DND-41 (cell line): Measurements from ENCODE around the gene SH2B3.

Source experiments
- ATAC-seq: fragments of 200-7000 bp; cut with Tn5 transposase; 3 replicates; pipeline ENCODE4 v1.9.1; 2021; ENCODE audit warnings: low read depth; ENCODE audit not compliant: insufficient read depth
- DNase-seq: peaks from one replicate; pipeline ENCODE4 v3.0.0-alpha.2; 2020
- H2AFZ ChIP-seq: 2 replicates; pipeline ENCODE4 v1.6.0; 2012; ENCODE audit warnings: low read depth, low read length
- H3K27ac ChIP-seq: 2 replicates; pipeline ENCODE4 v1.5.1; 2012; ENCODE audit warnings: low read length, inconsistent platforms
- H3K27me3 ChIP-seq: fragments of 200-600 bp; sonication (generic); 2 replicates; pipeline ENCODE4 v1.6.0; 2012; ENCODE audit warnings: low read length, mild to moderate bottlenecking, inconsistent platforms; ENCODE audit not compliant: insufficient read depth, poor library complexity
- H3K36me3 ChIP-seq: 2 replicates; pipeline ENCODE4 v1.5.1; 2012; ENCODE audit warnings: low read length, inconsistent platforms; ENCODE audit not compliant: insufficient read depth
- H3K4me1 ChIP-seq: 2 replicates; pipeline ENCODE4 v1.5.1; 2012; ENCODE audit warnings: mild to moderate bottlenecking, low read length; ENCODE audit not compliant: insufficient read depth
- H3K4me2 ChIP-seq: 2 replicates; pipeline ENCODE4 v1.6.0; 2012; ENCODE audit warnings: mild to moderate bottlenecking, moderate library complexity, low read length, inconsistent platforms; ENCODE audit not compliant: insufficient read depth
- H3K4me3 ChIP-seq, 2 experiments: fragments of 200-600 bp in 1 of 2; shearing (Covaris generic) in 1 of 2; 2 replicates each; pipeline ENCODE4 v1.5.1; 2012 to 2016; ENCODE audit warnings: inconsistent platforms in 2 of 2, low read length in 2 of 2, mild to moderate bottlenecking in 2 of 2, low read depth in 1 of 2, moderate library complexity in 1 of 2
- H3K79me2 ChIP-seq: 2 replicates; pipeline ENCODE4 v1.6.0; 2012; ENCODE audit warnings: low read length, inconsistent platforms; ENCODE audit not compliant: insufficient read depth
- H3K9ac ChIP-seq: 2 replicates; pipeline ENCODE4 v1.6.0; 2012; ENCODE audit warnings: low read depth, mild to moderate bottlenecking, inconsistent platforms, low read length, moderate library complexity
- H3K9me3 ChIP-seq: 2 replicates; pipeline ENCODE4 v1.5.1; 2012; ENCODE audit warnings: low read length, moderate library complexity, mild to moderate bottlenecking, inconsistent platforms; ENCODE audit not compliant: insufficient read depth, severe bottlenecking
- H4K20me1 ChIP-seq: 2 replicates; pipeline ENCODE4 v1.6.0; 2012; ENCODE audit warnings: low read length; ENCODE audit not compliant: insufficient read depth
- CTCF ChIP-seq: IDR thresholded peaks from 2 replicates; pipeline ENCODE4 v1.5.1; 2012; ENCODE audit warnings: borderline replicate concordance, low read length, moderate library complexity, mild to moderate bottlenecking; ENCODE audit not compliant: poor library complexity, severe bottlenecking; ENCODE audit errors: extremely low read depth
- EZH2 ChIP-seq: IDR thresholded peaks from 3 replicates; pipeline ENCODE4 v1.6.1; 2012; ENCODE audit warnings: borderline replicate concordance, low read depth, mild to moderate bottlenecking, moderate library complexity, low read length, inconsistent platforms; ENCODE audit not compliant: severe bottlenecking

SH2B3 gene

GRCh38 chr12:111405859-111406473 is at the start of gene SH2B3:
Gene SH2B3 (plus strand): TSS chr12:111405923. CDS start chr12:111418146, 12,223 bp downstream.
- Histone ChIP-seq H3K4me3 (peak within 1 kb of the TSS; percentile 80 to 83), H3K4me1 (peaks cover 46% of the 10 kb centered on the region), H3K9ac (peak within 1 kb of the TSS; percentile 89), H3K36me3 (no peaks in the 10 kb centered on the region; the same call in 1 of the 2 replicates), H3K79me2 (peaks cover 49% of the 10 kb centered on the region), H3K27ac (peak within 1 kb of the TSS; percentile 95), H2AFZ (peak within 1 kb of the TSS; percentile 81), H4K20me1 (peaks cover 43% of the 10 kb centered on the region), H3K9me3 (no peaks in the 10 kb centered on the region), H3K27me3 (no peaks in the 10 kb centered on the region), H3K4me2 (peak within 1 kb of the TSS; percentile 94)
- peak; percentile 47 for ATAC-seq
- DNase-seq: peak; percentile 80
- TF ChIP-seq CTCF (no peak), EZH2 (no peak)

GRCh38 chr12:111359231-111359913 is 46.4 kb upstream of the SH2B3 start:
- Histone ChIP-seq H3K4me3 (no peak overlapping the region), H3K4me2 (no peak overlapping the region), H3K27ac (no peak overlapping the region), H3K4me1 (no peaks in the 10 kb centered on the region), H2AFZ (no peak overlapping the region), H3K79me2 (no peaks in the 10 kb centered on the region), H3K27me3 (no peaks in the 10 kb centered on the region), H3K9ac (no peak overlapping the region), H3K36me3 (no peaks in the 10 kb centered on the region; the same call in 1 of the 2 replicates), H3K9me3 (no peaks in the 10 kb centered on the region), H4K20me1 (no peaks in the 10 kb centered on the region)
- no peak for DNase-seq
- ATAC-seq: no peak
- TF ChIP-seq CTCF: no peak
- no peak for TF ChIP-seq EZH2

- Histone ChIP-seq H2AFZ (no peak overlapping the region), H3K4me3 (no peak overlapping the region), H3K9me3 (no peaks in the 10 kb centered on the region), H3K79me2 (no peaks in the 10 kb centered on the region), H3K4me2 (no peak overlapping the region), H3K4me1 (no peaks in the 10 kb centered on the region), H3K27me3 (no peaks in the 10 kb centered on the region), H3K9ac (no peak overlapping the region), H3K27ac (no peak overlapping the region), H3K36me3 (no peaks in the 10 kb centered on the region; the same call in 1 of the 2 replicates), H4K20me1 (no peaks in the 10 kb centered on the region)
- TF ChIP-seq CTCF: no peak
- no peak for ATAC-seq
- DNase-seq: no peak
Measured at GRCh38 chr12:111359914-111360276, 45.8 kb upstream of the SH2B3 start.
